ENCODE measurements around the gene EFHC1.

The EFHC1 gene

GRCh38 chr6:52549428-52549827 lies 129.3 kb downstream of the EFHC1 start:
- H3K36me3 ChIP-seq (ENCODE audit: low read length) = no peaks in the 10 kb centered on the region
- no peaks in the 10 kb centered on the region for H3K9me2 ChIP-seq (replicated peaks; ENCODE audit: insufficient read depth, low read length)
- no peak overlapping the region for H3K4me2 ChIP-seq (ENCODE audit: low read depth, low read length, poor library complexity, severe bottlenecking)
- no peaks in the 10 kb centered on the region for H3K79me2 ChIP-seq (ENCODE audit: insufficient read depth, low read length)
- no peak overlapping the region for H3K4me3 ChIP-seq (ENCODE audit: insufficient read depth, low read length, poor library complexity, severe bottlenecking)
- no peaks in the 10 kb centered on the region for H3K9me3 ChIP-seq (ENCODE audit: insufficient read depth, low read length)
- H3F3A ChIP-seq (ENCODE audit: insufficient read depth) = no peaks in the 10 kb centered on the region
- H4K20me1 ChIP-seq (ENCODE audit: low read depth, low read length) = no peaks in the 10 kb centered on the region
- no peak overlapping the region for H2AFZ ChIP-seq (ENCODE audit: low read depth, low read length, severe bottlenecking)
- no peak overlapping the region for H3K9ac ChIP-seq (ENCODE audit: low read length)
- no peak overlapping the region for H3K27ac ChIP-seq (ENCODE audit: low read depth, low read length)
- no peaks in the 10 kb centered on the region for H3K27me3 ChIP-seq (ENCODE audit: low read length)
- TF ChIP-seq EZH2phosphoT487 (conservative IDR thresholded peaks at IDR 0.05; ENCODE audit: low read length) (no peak), CTCF (IDR thresholded peaks at IDR 0.05; ENCODE audit: insufficient read depth, low read length, poor library complexity, severe bottlenecking) (no peak)

- Histone ChIP-seq H3K9ac (ENCODE audit: low read length) (no peak overlapping the region), H3K9me3 (ENCODE audit: insufficient read depth, low read length) (no peaks in the 10 kb centered on the region), H3K27me3 (ENCODE audit: low read length) (no peaks in the 10 kb centered on the region), H3K4me3 (ENCODE audit: insufficient read depth, low read length, poor library complexity, severe bottlenecking) (no peak overlapping the region), H4K20me1 (ENCODE audit: low read depth, low read length) (no peaks in the 10 kb centered on the region), H3K9me2 (replicated peaks; ENCODE audit: insufficient read depth, low read length) (no peaks in the 10 kb centered on the region), H3K27ac (ENCODE audit: low read depth, low read length) (no peak overlapping the region), H3K4me2 (ENCODE audit: low read depth, low read length, poor library complexity, severe bottlenecking) (no peak overlapping the region), H3K36me3 (ENCODE audit: low read length) (no peaks in the 10 kb centered on the region), H3K79me2 (ENCODE audit: insufficient read depth, low read length) (no peaks in the 10 kb centered on the region), H3F3A (ENCODE audit: insufficient read depth) (no peaks in the 10 kb centered on the region), H2AFZ (ENCODE audit: low read depth, low read length, severe bottlenecking) (no peak overlapping the region)
- TF ChIP-seq EZH2phosphoT487 (conservative IDR thresholded peaks at IDR 0.05; ENCODE audit: low read length) = no peak
- TF ChIP-seq CTCF (IDR thresholded peaks at IDR 0.05; ENCODE audit: insufficient read depth, low read length, poor library complexity, severe bottlenecking) = no peak
These were observed 130.0 kb downstream of the EFHC1 start for GRCh38 chr6:52550014-52550575.

GRCh38 chr6:52550870-52551269 lies 130.7 kb downstream of the EFHC1 start:
- Histone ChIP-seq H3K27ac (ENCODE audit: low read depth, low read length) (no peak overlapping the region), H4K20me1 (ENCODE audit: low read depth, low read length) (no peaks in the 10 kb centered on the region), H3K9ac (ENCODE audit: low read length) (no peak overlapping the region)

More at GRCh38 chr6:52550870-52551269, 130.7 kb downstream of the EFHC1 start:
- H3K79me2 ChIP-seq (ENCODE audit: insufficient read depth, low read length) = no peaks in the 10 kb centered on the region
- H3K27me3 ChIP-seq (ENCODE audit: low read length) = no peaks in the 10 kb centered on the region
- no peaks in the 10 kb centered on the region for H3K36me3 ChIP-seq (ENCODE audit: low read length)
- H3K4me2 ChIP-seq (ENCODE audit: low read depth, low read length, poor library complexity, severe bottlenecking) = no peak overlapping the region
- H3K9me2 ChIP-seq (replicated peaks; ENCODE audit: insufficient read depth, low read length) = no peaks in the 10 kb centered on the region
- no peaks in the 10 kb centered on the region for H3K9me3 ChIP-seq (ENCODE audit: insufficient read depth, low read length)
- no peaks in the 10 kb centered on the region for H3F3A ChIP-seq (ENCODE audit: insufficient read depth)
- H2AFZ ChIP-seq (ENCODE audit: low read depth, low read length, severe bottlenecking) = no peak overlapping the region
- H3K4me3 ChIP-seq (ENCODE audit: insufficient read depth, low read length, poor library complexity, severe bottlenecking) = no peak overlapping the region
- TF ChIP-seq EZH2phosphoT487 (conservative IDR thresholded peaks at IDR 0.05; ENCODE audit: low read length) (no peak), CTCF (IDR thresholded peaks at IDR 0.05; ENCODE audit: insufficient read depth, low read length, poor library complexity, severe bottlenecking) (no peak)
